B cell (primary cell): ENCODE data around the gene RFPL1. TPM values are rescaled to one million over a fixed set of nuclear protein-coding genes. Genes with fewer than 3 reads are reported as not detected.
A peak's percentile ranks its signal among the peaks of the same experiment; 100 is the strongest.
"Not testable (repeated sequence)": the region's sequence is repeated elsewhere in the genome, so short reads cannot be mapped to it uniquely, and the experiment has no call there.

ENCODE experiments used
- ATAC-seq: fragments of 200-7000 bp; cut with Tn5 transposase; one replicate; pipeline ENCODE4 v1.10.0; 2021; ENCODE audit warnings: low read depth, mild to moderate bottlenecking, moderate number of reproducible peaks, moderate library complexity
- CTCF ChIA-PET: fragments of 350-600 bp; sonication (Branson Sonifier 250); formaldehyde crosslinking; loops from one replicate; lab custom pipeline; 2021; ENCODE audit warnings: antibody characterized with exemption, inconsistent platforms; lab: Charles Lee
- POLR2A ChIA-PET: fragments of 350-600 bp; sonication (Branson Sonifier 250); formaldehyde crosslinking; loops from one replicate; lab custom pipeline; 2021; ENCODE audit warnings: antibody characterized with exemption; lab: Charles Lee
- DNase-seq: peaks from one replicate; pipeline ENCODE4 v3.0.0; 2013
- H2AFZ ChIP-seq: 2 replicates; pipeline ENCODE4 v1.6.1; 2012; ENCODE audit warnings: mild to moderate bottlenecking, low read depth, low read length; ENCODE audit not compliant: insufficient read depth, poor library complexity, severe bottlenecking
- H3K27ac ChIP-seq, 2 donors: 1 replicate in 1 of 2; 2 replicates in 1 of 2; pipeline ENCODE4 v1.5.1; 2012 to 2013; ENCODE audit warnings: low read length in 2 of 2, mild to moderate bottlenecking in 2 of 2, moderate library complexity in 1 of 2
- H3K27me3 ChIP-seq, 4 experiments: fragments of 200-600 bp in 1 of 4; sonication (generic) in 1 of 4; replicated peaks in 1 of 4; 1 replicate in 2 of 4; 2 replicates in 2 of 4; pipeline versions ENCODE4 v1.6.1 to v1.7.0; 2013 to 2016; ENCODE audit warnings: low read length in 3 of 4, mild to moderate bottlenecking in 2 of 4, mixed read lengths in 1 of 4, moderate library complexity in 1 of 4; ENCODE audit not compliant: insufficient read depth in 4 of 4, control insufficient read depth in 3 of 4; ENCODE audit errors: control extremely low read depth in 1 of 4
- H3K36me3 ChIP-seq, 2 experiments: replicated peaks in 1 of 2; 1 replicate in 1 of 2; 2 replicates in 1 of 2; pipeline versions ENCODE4 v1.6.1 to v1.7.1; 2013; ENCODE audit warnings: low read length in 1 of 2; ENCODE audit not compliant: insufficient read depth in 2 of 2, control insufficient read depth in 1 of 2; ENCODE audit errors: control extremely low read depth in 1 of 2, extremely low read depth in 1 of 2
- H3K4me1 ChIP-seq, 2 donors: fragments of 200-600 bp in 1 of 2; sonication (generic) in 1 of 2; 1 replicate in 1 of 2; 2 replicates in 1 of 2; pipeline versions ENCODE4 v1.5.1 to v1.6.1; 2013 to 2017; ENCODE audit warnings: low read length in 2 of 2; ENCODE audit not compliant: control insufficient read depth in 2 of 2, insufficient read depth in 2 of 2
- H3K4me2 ChIP-seq: replicated peaks from 2 replicates; pipeline ENCODE3; 2012; ENCODE audit warnings: mild to moderate bottlenecking, low read depth, low read length; ENCODE audit not compliant: poor library complexity, severe bottlenecking
- H3K4me3 ChIP-seq, 5 experiments: fragments of 200-600 bp in 1 of 5; sonication (generic) in 1 of 5; 1 replicate in 3 of 5; 2 replicates in 2 of 5; pipeline versions ENCODE4 v1.5.1 to v1.7.0; 2011 to 2016; ENCODE audit warnings: low read length in 4 of 5, mild to moderate bottlenecking in 4 of 5, low read depth in 2 of 5, control low read depth in 1 of 5, moderate library complexity in 1 of 5; ENCODE audit not compliant: insufficient read depth in 1 of 5; ENCODE audit errors: control extremely low read depth in 1 of 5, extremely low read depth in 1 of 5
- H3K79me2 ChIP-seq: fragments of 200-600 bp; sonication (generic); one replicate; pipeline ENCODE4 v1.6.0; 2016; ENCODE audit warnings: low read length; ENCODE audit not compliant: control insufficient read depth, insufficient read depth
- H3K9ac ChIP-seq: fragments of 200-600 bp; sonication (generic); 2 replicates; pipeline ENCODE4 v1.6.1; 2017; ENCODE audit warnings: mild to moderate bottlenecking, low read length, moderate library complexity
- H3K9me3 ChIP-seq, 3 donors: one replicate each; pipeline versions ENCODE4 v1.6.1 to v1.7.1; 2013; ENCODE audit warnings: low read length in 2 of 3; ENCODE audit not compliant: control insufficient read depth in 2 of 3, insufficient read depth in 1 of 3; ENCODE audit errors: control extremely low read depth in 1 of 3
- H4K20me1 ChIP-seq: 2 replicates; pipeline ENCODE4 v1.6.0; 2012; ENCODE audit warnings: mild to moderate bottlenecking, low read length; ENCODE audit not compliant: insufficient read depth, control insufficient read depth, poor library complexity, severe bottlenecking
- H3K27ac Mint-ChIP-seq: one replicate; pipeline ENCODE4 v1.8.0; 2021; ENCODE audit warnings: mixed read lengths
- H3K27me3 Mint-ChIP-seq: one replicate; pipeline ENCODE4 v1.8.0; 2021; ENCODE audit warnings: mixed read lengths
- H3K4me1 Mint-ChIP-seq: one replicate; pipeline ENCODE4 v1.8.0; 2021; ENCODE audit warnings: mixed read lengths
- H3K4me3 Mint-ChIP-seq: one replicate; pipeline ENCODE4 v1.8.0; 2021; ENCODE audit warnings: mixed read lengths
- H3K9me3 Mint-ChIP-seq: one replicate; pipeline ENCODE4 v1.8.0; 2022; ENCODE audit warnings: mixed read lengths; ENCODE audit not compliant: insufficient read depth
- WGBS: methylation state at CpG from one replicate; pipeline ENCODE4 v1.1.5; 2013; ENCODE audit warnings: missing lambda C conversion rate; ENCODE audit not compliant: insufficient coverage; 5-methylcytosine and 5-hydroxymethylcytosine counted together
- intact Hi-C: fragments of 100-400 bp; cut with micrococcal nuclease; formaldehyde crosslinking; loops from one replicate; pipeline ENCODE4 v1.10.0; 2022
- polyA plus RNA-seq: library from polyadenylated mRNA; depleted of rRNA; stranded (reverse); fragments of >200 nt; gene quantifications from 2 replicates; pipeline ENCODE4 v1.2.3, GENCODE V29; 2012
- total RNA-seq, 2 donors: library from RNA; stranded (reverse); fragments of 120-200 nt in 1 of 2; gene quantifications; 1 replicate in 1 of 2; 2 replicates in 1 of 2; pipeline versions ENCODE4 v1.2.3 to v1.2.4, GENCODE V29; 2013 to 2022

The RFPL1 gene
- total and polyA plus RNA-seq, 2 donors (not counting 1 experiment from before 2014, with no cell fraction given), result not detected

- peak overlapping the region; percentile 47 to 52 for H3K27ac ChIP-seq
- H3K4me1 ChIP-seq, result peaks cover 38 to 43% of the 10 kb centered on the region in 2 donors
- H3K9me3 ChIP-seq, H3K27me3 ChIP-seq, H3K36me3 ChIP-seq, CTCF ChIA-PET, H3K9me3 Mint-ChIP-seq, H3K79me2 ChIP-seq, intact Hi-C loops, H3K27me3 Mint-ChIP-seq, H4K20me1 ChIP-seq, POLR2A ChIA-PET: not testable (repeated sequence)
- Mint-ChIP-seq H3K27ac (peak overlapping the region; percentile 94), H3K4me3 (peak overlapping the region; percentile 97), H3K4me1 (peaks cover 47% of the 10 kb centered on the region)
- DNase-seq (peak; percentile 72), ATAC-seq (peak; percentile 55)
- H2AFZ ChIP-seq, result peak overlapping the region; percentile 66
- peak overlapping the region; percentile 67 for H3K9ac ChIP-seq
- 40% methylated on average over 23 of the region's 23 CpGs for WGBS
- peak overlapping the region in 4 of 5 experiments; percentile 44 to 65 (median 54) for H3K4me3 ChIP-seq
- peak overlapping the region; percentile 60 for H3K4me2 ChIP-seq
These were observed 23.3 kb upstream of the RFPL1 start for GRCh38 chr22:29414951-29415591.

- H3K9ac ChIP-seq, H3K4me3 ChIP-seq, CTCF ChIA-PET, intact Hi-C loops, H3K9me3 ChIP-seq, H2AFZ ChIP-seq, H3K4me2 ChIP-seq, H4K20me1 ChIP-seq, H3K79me2 ChIP-seq, ATAC-seq, H3K27ac ChIP-seq, POLR2A ChIA-PET, H3K27me3 Mint-ChIP-seq, H3K27me3 ChIP-seq, H3K4me3 Mint-ChIP-seq, H3K27ac Mint-ChIP-seq, DNase-seq, H3K9me3 Mint-ChIP-seq, H3K36me3 ChIP-seq: not testable (repeated sequence)
- WGBS, result 71% methylated on average over 4 of the region's 5 CpGs
- peaks cover 35 to 42% of the 10 kb centered on the region in 2 donors for H3K4me1 ChIP-seq
- peaks cover 42% of the 10 kb centered on the region for H3K4me1 Mint-ChIP-seq
These were observed 19.7 kb upstream of the RFPL1 start for GRCh38 chr22:29418704-29419103.
